ENCODE results near the gene ZC3H11A.
"Not testable (repeated sequence)": the region's sequence is repeated elsewhere in the genome, so short reads cannot be mapped to it uniquely, and the experiment has no call there.

Gene ZC3H11A

GRCh38 chr1:203813581-203814341, 18.3 kb downstream of the ZC3H11A start:
- no peak for TF ChIP-seq CTCF (conservative IDR thresholded peaks at IDR 0.05; ENCODE audit: control insufficient read depth, insufficient read depth, low read depth, low read length)
- H3K4me3 ChIP-seq (ENCODE audit: control insufficient read depth, low read depth, low read length), result no peak overlapping the region
- DNase-seq (ENCODE audit: low read depth), result no peak

GRCh38 chr1:203818399-203818798, 23.0 kb downstream of the ZC3H11A start:
- no peak overlapping the region for H3K4me3 ChIP-seq (ENCODE audit: control insufficient read depth, low read depth, low read length)
- DNase-seq (ENCODE audit: low read depth), result no peak
- TF ChIP-seq CTCF (conservative IDR thresholded peaks at IDR 0.05; ENCODE audit: control insufficient read depth, insufficient read depth, low read depth, low read length), result no peak

- no peak for TF ChIP-seq CTCF (conservative IDR thresholded peaks at IDR 0.05; ENCODE audit: control insufficient read depth, insufficient read depth, low read depth, low read length)
- peak; percentile 33 for DNase-seq (ENCODE audit: low read depth)
- no peak overlapping the region for H3K4me3 ChIP-seq (ENCODE audit: control insufficient read depth, low read depth, low read length)
These were observed 27.9 kb downstream of the ZC3H11A start for GRCh38 chr1:203823306-203823705.

GRCh38 chr1:203826175-203826574, 30.8 kb downstream of the ZC3H11A start:
- H3K4me3 ChIP-seq (ENCODE audit: control insufficient read depth, low read depth, low read length), result no peak overlapping the region
- no peak for TF ChIP-seq CTCF (conservative IDR thresholded peaks at IDR 0.05; ENCODE audit: control insufficient read depth, insufficient read depth, low read depth, low read length)
- DNase-seq (ENCODE audit: low read depth), result no peak

GRCh38 chr1:203828002-203828401, 32.6 kb downstream of the ZC3H11A start:
- TF ChIP-seq CTCF (conservative IDR thresholded peaks at IDR 0.05; ENCODE audit: control insufficient read depth, insufficient read depth, low read depth, low read length), result no peak
- no peak for DNase-seq (ENCODE audit: low read depth)
- no peak overlapping the region for H3K4me3 ChIP-seq (ENCODE audit: control insufficient read depth, low read depth, low read length)

GRCh38 chr1:203828503-203828902, 33.1 kb downstream of the ZC3H11A start:
- no peak for DNase-seq (ENCODE audit: low read depth)
- TF ChIP-seq CTCF (conservative IDR thresholded peaks at IDR 0.05; ENCODE audit: control insufficient read depth, insufficient read depth, low read depth, low read length), result no peak
- H3K4me3 ChIP-seq (ENCODE audit: control insufficient read depth, low read depth, low read length), result no peak overlapping the region

- peak; percentile 60 for DNase-seq (ENCODE audit: low read depth)
- not testable (repeated sequence) for H3K4me3 ChIP-seq (ENCODE audit: control insufficient read depth, low read depth, low read length)
These were observed 33.8 kb downstream of the ZC3H11A start for GRCh38 chr1:203829247-203829646.
